Measurements from ENCODE around the gene ERBB3.

The ERBB3 gene

GRCh38 chr12:56079723-56080555 lies at the start of gene ERBB3:
Gene ERBB3, plus strand, starts transcription at chr12:56080165. Its CDS starts 136 bp downstream, at chr12:56080301.
- TF ChIP-seq, protein P1, sequence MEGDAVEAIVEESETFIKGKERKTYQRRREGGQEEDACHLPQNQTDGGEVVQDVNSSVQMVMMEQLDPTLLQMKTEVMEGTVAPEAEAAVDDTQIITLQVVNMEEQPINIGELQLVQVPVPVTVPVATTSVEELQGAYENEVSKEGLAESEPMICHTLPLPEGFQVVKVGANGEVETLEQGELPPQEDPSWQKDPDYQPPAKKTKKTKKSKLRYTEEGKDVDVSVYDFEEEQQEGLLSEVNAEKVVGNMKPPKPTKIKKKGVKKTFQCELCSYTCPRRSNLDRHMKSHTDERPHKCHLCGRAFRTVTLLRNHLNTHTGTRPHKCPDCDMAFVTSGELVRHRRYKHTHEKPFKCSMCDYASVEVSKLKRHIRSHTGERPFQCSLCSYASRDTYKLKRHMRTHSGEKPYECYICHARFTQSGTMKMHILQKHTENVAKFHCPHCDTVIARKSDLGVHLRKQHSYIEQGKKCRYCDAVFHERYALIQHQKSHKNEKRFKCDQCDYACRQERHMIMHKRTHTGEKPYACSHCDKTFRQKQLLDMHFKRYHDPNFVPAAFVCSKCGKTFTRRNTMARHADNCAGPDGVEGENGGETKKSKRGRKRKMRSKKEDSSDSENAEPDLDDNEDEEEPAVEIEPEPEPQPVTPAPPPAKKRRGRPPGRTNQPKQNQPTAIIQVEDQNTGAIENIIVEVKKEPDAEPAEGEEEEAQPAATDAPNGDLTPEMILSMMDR (IDR thresholded peaks at IDR 0.05; ENCODE audit: low read depth, low read length): no peak
- peak; percentile 40 for DNase-seq (ENCODE audit: extremely low read depth, low read depth)

- DNase-seq (ENCODE audit: extremely low read depth, low read depth): no peak
- TF ChIP-seq, protein P1 (IDR thresholded peaks at IDR 0.05; ENCODE audit: low read depth, low read length): no peak
Observed at GRCh38 chr12:56031987-56032386, 48.0 kb upstream of the ERBB3 start.

- no peak for DNase-seq (ENCODE audit: extremely low read depth, low read depth)
- TF ChIP-seq, protein P1 (IDR thresholded peaks at IDR 0.05; ENCODE audit: low read depth, low read length): no peak
Observed at GRCh38 chr12:56034586-56035332, 45.2 kb upstream of the ERBB3 start.

- TF ChIP-seq, protein P1 (IDR thresholded peaks at IDR 0.05; ENCODE audit: low read depth, low read length): no peak
- no peak for DNase-seq (ENCODE audit: extremely low read depth, low read depth)
Observed at GRCh38 chr12:56037161-56037560, 42.8 kb upstream of the ERBB3 start.

DNA sequence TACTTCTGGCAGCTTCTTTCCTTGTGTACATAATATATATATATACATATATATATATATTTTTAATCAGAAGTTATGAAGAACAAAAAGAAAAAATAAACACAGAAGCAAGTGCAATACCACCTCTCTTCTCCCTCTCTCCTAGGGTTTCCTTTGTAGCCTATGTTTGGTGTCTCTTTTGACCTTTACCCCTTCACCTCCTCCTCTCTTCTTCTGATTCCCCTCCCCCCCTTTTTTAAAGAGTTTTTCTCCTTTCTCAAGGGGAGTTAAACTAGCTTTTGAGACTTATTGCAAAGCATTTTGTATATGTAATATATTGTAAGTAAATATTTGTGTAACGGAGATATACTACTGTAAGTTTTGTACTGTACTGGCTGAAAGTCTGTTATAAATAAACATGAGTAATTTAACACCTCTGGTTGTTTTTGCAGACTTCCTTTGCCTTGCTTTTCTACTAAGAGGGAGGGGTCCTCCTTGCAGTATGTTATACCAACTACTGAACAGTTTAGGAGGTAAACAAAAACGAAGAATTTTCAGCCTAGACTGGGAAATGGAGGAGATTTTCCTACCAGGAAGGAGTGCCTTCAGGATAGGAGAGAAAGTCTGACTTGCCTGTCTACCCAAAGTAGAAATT lies 41.8 kb upstream of the ERBB3 start:
- DNase-seq (ENCODE audit: extremely low read depth, low read depth): no peak
- TF ChIP-seq, protein P1 (IDR thresholded peaks at IDR 0.05; ENCODE audit: low read depth, low read length): no peak

GRCh38 chr12:56040151-56040550 lies 39.8 kb upstream of the ERBB3 start:
- no peak for DNase-seq (ENCODE audit: extremely low read depth, low read depth)
- TF ChIP-seq, protein P1 (IDR thresholded peaks at IDR 0.05; ENCODE audit: low read depth, low read length): no peak
